Naive thymus-derived CD4-positive, alpha-beta T cell (primary cell): ENCODE data around the gene ALS2. TPM values are rescaled to one million over a fixed set of nuclear protein-coding genes. Genes with fewer than 3 reads are reported as not detected.
"Not testable (repeated sequence)": the region's sequence is repeated elsewhere in the genome, so short reads cannot be mapped to it uniquely, and the experiment has no call there.

ENCODE experiments used
- ATAC-seq: fragments of 150-1000 bp; cut with Tn5 transposase; 2 replicates; pipeline ENCODE4 v1.10.0; 2021; ENCODE audit warnings: mild to moderate bottlenecking, moderate library complexity
- CTCF ChIA-PET: fragments of 350-600 bp; sonication (Branson Sonifier 250); formaldehyde crosslinking; loops from one replicate; lab custom pipeline; 2021; ENCODE audit warnings: antibody characterized with exemption; lab: Charles Lee
- POLR2A ChIA-PET: fragments of 350-600 bp; sonication (Branson Sonifier 250); formaldehyde crosslinking; loops from one replicate; lab custom pipeline; 2021; ENCODE audit warnings: antibody characterized with exemption, inconsistent platforms; lab: Charles Lee
- DNase-seq, 9 donors: peaks; one replicate each; pipeline versions ENCODE4 v3.0.0 to v3.0.0-alpha.2; 2020 to 2022; ENCODE audit warnings: mixed read lengths in 1 of 9
- H3K27ac ChIP-seq: one replicate; pipeline ENCODE4 v1.7.0; 2013; ENCODE audit warnings: mild to moderate bottlenecking, low read depth, low read length, moderate library complexity
- H3K27me3 ChIP-seq, 2 donors: one replicate each; pipeline ENCODE4 v1.7.0; 2013; ENCODE audit warnings: low read length in 2 of 2, mild to moderate bottlenecking in 2 of 2, moderate library complexity in 2 of 2; ENCODE audit not compliant: control insufficient read depth in 2 of 2, insufficient read depth in 2 of 2
- H3K36me3 ChIP-seq, 3 experiments: 1 replicate in 2 of 3; 2 replicates in 1 of 3; pipeline ENCODE4 v1.7.0; 2013; ENCODE audit warnings: low read length in 3 of 3, mild to moderate bottlenecking in 3 of 3, moderate library complexity in 1 of 3; ENCODE audit not compliant: insufficient read depth in 3 of 3, control insufficient read depth in 2 of 3
- H3K4me1 ChIP-seq, 2 donors: one replicate each; pipeline ENCODE4 v1.7.0; 2013; ENCODE audit warnings: low read length in 2 of 2, mild to moderate bottlenecking in 2 of 2, moderate library complexity in 1 of 2; ENCODE audit not compliant: control insufficient read depth in 2 of 2, insufficient read depth in 2 of 2
- H3K4me3 ChIP-seq: 2 replicates; pipeline ENCODE4 v1.7.0; 2013; ENCODE audit warnings: mild to moderate bottlenecking, low read length
- H3K9me3 ChIP-seq, 3 experiments: 1 replicate in 2 of 3; 2 replicates in 1 of 3; pipeline ENCODE4 v1.7.0; 2013; ENCODE audit warnings: low read length in 3 of 3; ENCODE audit not compliant: control insufficient read depth in 2 of 3
- H3K27ac Mint-ChIP-seq, 9 donors: one replicate each; pipeline ENCODE4 v1.8.0; 2020 to 2022; ENCODE audit warnings: mixed read lengths in 9 of 9, mild to moderate bottlenecking in 8 of 9, moderate library complexity in 5 of 9, inconsistent platforms in 2 of 9
- H3K27me3 Mint-ChIP-seq, 5 donors: one replicate each; pipeline ENCODE4 v1.8.0; 2021 to 2022; ENCODE audit warnings: mixed read lengths in 5 of 5, mild to moderate bottlenecking in 1 of 5
- H3K36me3 Mint-ChIP-seq, 5 donors: one replicate each; pipeline ENCODE4 v1.8.0; 2020 to 2022; ENCODE audit warnings: mixed read lengths in 5 of 5, mild to moderate bottlenecking in 3 of 5, inconsistent platforms in 1 of 5
- H3K4me1 Mint-ChIP-seq, 7 donors: one replicate each; pipeline ENCODE4 v1.8.0; 2020 to 2022; ENCODE audit warnings: mixed read lengths in 7 of 7, mild to moderate bottlenecking in 3 of 7, inconsistent platforms in 1 of 7
- H3K4me3 Mint-ChIP-seq, 10 donors: one replicate each; pipeline ENCODE4 v1.8.0; 2020 to 2022; ENCODE audit warnings: mild to moderate bottlenecking in 10 of 10, mixed read lengths in 10 of 10, moderate library complexity in 6 of 10, inconsistent platforms in 2 of 10
- H3K9me3 Mint-ChIP-seq, 11 donors: one replicate each; pipeline ENCODE4 v1.8.0; 2020 to 2022; ENCODE audit warnings: mixed read lengths in 11 of 11, mild to moderate bottlenecking in 4 of 11, inconsistent platforms in 1 of 11, moderate library complexity in 1 of 11
- intact Hi-C, 2 donors: fragments of 100-400 bp; cut with micrococcal nuclease; formaldehyde crosslinking; loops; one replicate each; pipeline ENCODE4 v1.15.1; 2023
- polyA plus RNA-seq, 2 donors: library from polyadenylated mRNA; unstranded; fragments of 300-500 nt; fragmentation: Illumina TruSeq; gene quantifications; one replicate each; pipeline ENCODE4 v1.2.3, GENCODE V29; 2021
- total RNA-seq, 6 experiments: library from RNA in 5 of 6; stranded (reverse) in 5 of 6; gene quantifications; 1 replicate in 5 of 6; 2 replicates in 1 of 6; pipeline ENCODE4 v1.2.3 and lab custom pipeline; 2021 to 2026

ALS2 gene
- total and polyA plus RNA-seq, 7 experiments from 2014 or later, result 3.6 to 13.5 (median 10.1) TPM

DNA sequence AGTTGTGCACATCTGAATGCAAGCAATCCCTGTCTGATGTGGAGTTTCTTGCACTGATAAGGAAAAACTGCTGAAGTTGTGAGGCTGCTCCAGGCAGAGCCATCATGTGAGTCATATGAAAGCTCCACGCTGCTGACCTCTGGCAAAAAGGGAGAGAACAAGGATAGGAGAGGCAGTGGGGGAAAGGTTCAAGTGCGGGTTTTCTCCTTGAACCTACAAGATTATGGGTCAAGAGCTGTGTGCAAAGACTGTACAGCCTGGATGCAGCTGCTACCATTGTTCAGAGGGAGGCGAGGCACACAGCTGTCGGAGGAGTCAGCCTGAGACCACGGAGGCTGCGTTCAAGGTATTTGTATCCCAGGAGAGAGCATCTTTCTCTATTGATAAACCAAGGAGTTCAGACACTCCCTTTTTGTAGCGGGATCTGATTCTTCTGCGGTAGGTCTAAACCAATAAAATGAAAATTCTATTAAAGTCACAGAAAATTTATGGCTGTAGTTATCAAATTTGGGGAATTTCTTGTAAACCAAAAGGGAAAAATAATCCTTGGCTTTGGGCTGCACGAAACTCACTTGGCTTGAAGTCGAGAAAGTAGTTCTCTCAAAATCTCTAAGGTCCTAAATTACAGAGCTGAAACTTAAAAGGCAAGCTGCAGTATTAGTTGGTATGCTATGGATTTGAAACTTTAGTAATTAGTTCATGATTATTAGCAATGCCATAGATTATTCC, 25.9 kb upstream of the ALS2 start, which contains the start of gene CDK15:
Gene CDK15 (plus strand): TSS at position 96 of the 729 bp plus-strand sequence. CDS start 128 bp downstream, at position 224.
- Histone ChIP-seq H3K27ac (no peak within 1 kb of the TSS), H3K27me3 (no peaks in the 10 kb centered on the region), H3K9me3 (no peaks in the 10 kb centered on the region), H3K4me1 (no peaks in the 10 kb centered on the region), H3K4me3 (no peak within 1 kb of the TSS), H3K36me3 (no peaks in the 10 kb centered on the region)
- no peak for DNase-seq
- POLR2A ChIA-PET, result interaction anchor here (0.6 kb wide), 1 partner anchor 917 kb away, joined by 3 read pairs; no protein-coding TSS in a partner anchor
- H3K36me3 Mint-ChIP-seq, result no peaks in the 10 kb centered on the region
- no peaks in the 10 kb centered on the region for H3K9me3 Mint-ChIP-seq
- peaks cover 21 to 51% (median 22%) of the 10 kb centered on the region in 5 donors for H3K27me3 Mint-ChIP-seq
- no peak for ATAC-seq
- H3K4me1 Mint-ChIP-seq, result no peaks in the 10 kb centered on the region
- intact Hi-C loops, result loop anchor here in 1 of 2 donors (5.0 kb wide), 1 partner anchor 39 kb away; no protein-coding TSS in a partner anchor
- peak within 1 kb of the TSS in 1 of 9 donors; percentile 49 for H3K27ac Mint-ChIP-seq
- no peak within 1 kb of the TSS for H3K4me3 Mint-ChIP-seq
- CTCF ChIA-PET, result no interaction called here

DNA sequence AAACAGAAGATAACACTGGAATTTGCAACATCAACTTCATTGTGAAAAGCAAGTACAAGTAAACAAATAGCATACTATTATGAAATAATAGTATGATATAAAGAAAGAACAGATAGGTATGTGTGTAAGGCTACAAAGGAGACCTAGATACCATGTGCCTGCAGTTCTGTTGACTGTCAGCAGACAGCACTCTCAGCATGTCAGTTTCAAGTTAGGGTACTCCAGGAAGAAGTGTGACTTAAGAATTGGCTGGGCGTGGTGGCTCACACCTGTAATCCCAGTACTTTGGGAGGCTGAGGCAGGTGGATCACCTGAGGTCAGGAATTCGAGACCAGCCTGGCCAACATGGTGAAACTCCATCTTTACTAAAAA, 18.2 kb upstream of the ALS2 start:
- H3K4me3 ChIP-seq, POLR2A ChIA-PET, DNase-seq, H3K9me3 Mint-ChIP-seq, H3K36me3 Mint-ChIP-seq, H3K27ac ChIP-seq, CTCF ChIA-PET, H3K27ac Mint-ChIP-seq, H3K4me1 Mint-ChIP-seq, ATAC-seq, H3K36me3 ChIP-seq, intact Hi-C loops, H3K4me3 Mint-ChIP-seq, H3K27me3 ChIP-seq, H3K9me3 ChIP-seq, H3K4me1 ChIP-seq: not testable (repeated sequence)
- peaks cover 19 to 32% (median 22%) of the 10 kb centered on the region in 5 donors for H3K27me3 Mint-ChIP-seq

DNA sequence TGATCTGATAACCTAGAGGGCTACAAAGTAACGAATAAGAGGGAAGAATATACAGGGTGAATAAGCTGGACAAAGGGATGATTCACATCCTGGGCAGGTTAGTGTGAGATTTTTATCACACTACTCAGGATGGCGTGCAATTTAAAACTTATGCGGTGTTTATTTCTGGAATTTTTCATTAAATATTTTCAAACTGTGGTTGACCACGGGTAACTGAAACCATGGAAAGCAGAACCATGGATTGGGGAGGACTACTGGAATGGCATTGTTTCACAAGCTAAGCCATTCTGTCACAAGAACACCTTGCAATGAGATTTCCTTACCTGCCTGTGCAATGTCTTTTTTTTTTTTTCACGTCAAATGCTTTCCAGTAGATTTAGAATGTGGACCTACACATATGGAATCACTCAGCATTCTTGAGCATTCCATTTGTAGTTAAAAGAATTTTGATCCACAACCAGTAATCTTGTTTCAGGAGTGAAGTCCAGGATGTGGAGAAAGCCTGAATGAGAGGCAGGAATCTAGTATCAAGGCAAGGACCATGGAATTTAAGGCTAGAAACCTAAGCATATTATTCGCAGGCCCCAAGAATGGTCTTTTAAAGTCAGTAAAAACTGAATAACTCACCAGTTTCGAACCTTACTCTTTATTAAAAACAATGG, 17.6 kb upstream of the ALS2 start:
- H3K4me1 Mint-ChIP-seq, result no peaks in the 10 kb centered on the region
- no peak overlapping the region for H3K27ac Mint-ChIP-seq
- Histone ChIP-seq H3K9me3 (no peaks in the 10 kb centered on the region), H3K27ac (no peak overlapping the region), H3K36me3 (no peaks in the 10 kb centered on the region), H3K4me1 (no peaks in the 10 kb centered on the region), H3K27me3 (no peaks in the 10 kb centered on the region), H3K4me3 (no peak overlapping the region)
- CTCF ChIA-PET, result no interaction called here
- H3K27me3 Mint-ChIP-seq, result peaks cover 19 to 31% (median 22%) of the 10 kb centered on the region in 5 donors
- POLR2A ChIA-PET, result no interaction called here
- no peaks in the 10 kb centered on the region for H3K36me3 Mint-ChIP-seq
- DNase-seq (no peak), ATAC-seq (no peak)
- no peak overlapping the region for H3K4me3 Mint-ChIP-seq
- intact Hi-C loops, result no loop called here
- no peaks in the 10 kb centered on the region for H3K9me3 Mint-ChIP-seq

DNA sequence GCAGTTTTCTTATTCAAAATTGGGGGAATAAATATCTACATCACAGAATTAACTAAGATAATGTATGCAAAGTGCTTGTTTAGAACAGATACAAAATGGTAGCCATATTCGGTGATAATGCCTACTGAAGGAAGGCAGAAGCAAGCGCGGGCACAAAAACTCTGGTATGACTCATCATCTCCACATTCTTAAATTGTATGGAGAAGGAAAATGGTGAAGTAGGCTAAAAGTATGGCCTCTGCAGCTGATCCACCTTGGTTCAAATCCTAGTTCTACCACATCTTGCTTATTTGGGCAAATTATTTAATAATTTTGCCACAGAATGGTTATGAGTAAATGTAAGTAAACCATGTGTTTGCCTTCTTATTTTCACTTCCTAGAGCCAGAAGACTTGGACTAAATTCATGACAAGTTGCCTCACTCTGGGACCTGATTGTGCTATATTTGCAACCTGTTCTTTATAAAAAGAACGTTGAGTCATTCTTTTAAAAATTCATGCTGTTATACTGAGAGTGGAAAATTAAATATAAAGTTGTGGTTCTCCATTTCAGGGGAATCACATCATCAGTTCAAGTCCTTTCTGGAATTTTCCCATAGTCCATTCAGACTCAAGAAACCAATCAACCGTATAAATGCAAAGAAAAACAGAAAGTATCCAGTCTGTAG, 16.6 kb upstream of the ALS2 start:
- Histone ChIP-seq H3K27ac (no peak overlapping the region), H3K27me3 (no peaks in the 10 kb centered on the region), H3K4me3 (no peak overlapping the region), H3K9me3 (no peaks in the 10 kb centered on the region), H3K4me1 (no peaks in the 10 kb centered on the region), H3K36me3 (no peaks in the 10 kb centered on the region)
- no peak for ATAC-seq
- Mint-ChIP-seq H3K9me3 (no peaks in the 10 kb centered on the region), H3K4me1 (peaks cover 0 to 2% (median 0%) of the 10 kb centered on the region in 7 donors), H3K27me3 (peaks cover 11 to 27% (median 14%) of the 10 kb centered on the region in 5 donors), H3K4me3 (no peak overlapping the region), H3K36me3 (no peaks in the 10 kb centered on the region), H3K27ac (no peak overlapping the region)
- POLR2A ChIA-PET, result no interaction called here
- intact Hi-C loops, result no loop called here
- DNase-seq, result no peak
- CTCF ChIA-PET, result no interaction called here

DNA sequence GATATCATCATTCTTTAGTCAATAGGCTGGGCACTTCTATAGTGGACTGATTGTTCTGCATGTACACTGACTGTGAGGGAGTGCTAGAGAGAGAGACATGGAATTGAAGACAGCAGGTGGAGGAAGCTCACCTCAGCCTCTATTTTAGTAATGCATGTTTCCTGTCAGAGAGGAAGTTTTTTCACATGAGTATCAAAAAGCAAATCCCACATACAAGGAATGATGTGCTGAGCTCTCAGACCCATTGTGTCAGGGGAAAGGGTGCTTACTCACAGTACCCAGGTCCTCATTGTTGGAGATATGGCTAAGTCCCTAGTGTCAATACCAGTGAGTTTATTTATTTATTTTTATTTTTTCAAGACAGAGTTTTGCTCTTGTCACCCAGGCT, 15.7 kb upstream of the ALS2 start:
- DNase-seq, result no peak
- Histone ChIP-seq H3K9me3 (no peaks in the 10 kb centered on the region), H3K36me3 (no peaks in the 10 kb centered on the region), H3K27ac (no peak overlapping the region), H3K4me3 (no peak overlapping the region), H3K27me3 (no peaks in the 10 kb centered on the region), H3K4me1 (no peaks in the 10 kb centered on the region)
- no peak for ATAC-seq
- Mint-ChIP-seq H3K4me3 (no peak overlapping the region), H3K4me1 (peaks cover 0 to 2% (median 0%) of the 10 kb centered on the region in 7 donors), H3K27ac (no peak overlapping the region), H3K9me3 (no peaks in the 10 kb centered on the region), H3K27me3 (peaks cover 8 to 21% (median 14%) of the 10 kb centered on the region in 5 donors), H3K36me3 (no peaks in the 10 kb centered on the region)
- intact Hi-C loops, result no loop called here
- POLR2A ChIA-PET, result no interaction called here
- CTCF ChIA-PET, result no interaction called here

DNA sequence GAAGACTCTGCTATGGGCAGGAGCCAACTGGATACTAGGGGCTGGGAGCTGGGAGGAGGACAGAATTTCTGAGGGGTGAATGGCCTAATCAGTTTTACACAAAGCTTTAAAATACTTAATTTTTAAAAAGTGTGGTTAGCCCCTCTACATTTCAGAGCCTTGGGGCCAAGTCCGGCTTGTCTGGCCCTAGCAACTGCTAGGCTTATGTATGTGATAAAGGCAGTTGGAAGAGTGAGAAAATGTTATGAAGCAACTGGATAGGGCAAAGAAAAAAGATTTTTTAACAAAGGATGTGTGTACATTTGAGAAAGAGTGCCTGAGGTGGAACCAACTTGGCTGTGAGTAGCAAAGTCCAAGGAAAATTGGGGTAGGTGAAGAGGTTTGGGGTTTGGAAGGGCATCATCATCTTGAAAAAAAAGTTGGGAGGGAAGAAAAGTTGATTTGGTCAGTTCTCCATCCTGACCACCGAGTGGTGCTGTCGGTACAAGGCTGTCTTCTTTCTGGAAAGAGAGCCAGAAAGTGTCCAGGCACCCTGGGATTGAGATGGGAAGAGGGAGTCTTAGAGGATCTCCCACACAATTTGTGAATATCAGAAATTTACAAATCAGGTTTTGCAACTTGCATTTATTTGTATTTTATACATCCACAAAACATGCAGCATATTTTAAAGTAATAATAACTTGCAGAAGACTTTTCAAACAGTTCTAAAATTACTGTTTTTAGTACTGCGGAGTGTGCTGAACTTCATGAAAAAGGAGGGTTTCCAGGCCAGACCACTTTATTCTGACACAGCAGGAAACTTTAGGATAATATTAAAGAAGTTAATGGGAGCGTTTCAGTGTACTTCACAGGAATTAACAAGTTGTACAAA, 15.1 kb upstream of the ALS2 start:
- no peak overlapping the region for H3K4me3 ChIP-seq
- no peak for DNase-seq
- no peaks in the 10 kb centered on the region for H3K27me3 ChIP-seq
- ATAC-seq, result no peak
- H3K36me3 ChIP-seq, result no peaks in the 10 kb centered on the region
- ChIA-PET POLR2A (no interaction called here), CTCF (no interaction called here)
- Mint-ChIP-seq H3K27me3 (peaks cover 3 to 16% (median 9%) of the 10 kb centered on the region in 5 donors), H3K4me1 (peaks cover 0 to 2% (median 0%) of the 10 kb centered on the region in 7 donors), H3K9me3 (no peaks in the 10 kb centered on the region), H3K4me3 (no peak overlapping the region), H3K36me3 (no peaks in the 10 kb centered on the region), H3K27ac (no peak overlapping the region)
- no peaks in the 10 kb centered on the region for H3K4me1 ChIP-seq
- H3K9me3 ChIP-seq, result no peaks in the 10 kb centered on the region
- no peak overlapping the region for H3K27ac ChIP-seq
- intact Hi-C loops, result no loop called here
